Tibial nerve (tissue), 4 donors: ENCODE measurements around the gene ALK.

ENCODE experiments used
- EP300 ChIP-seq, 2 donors: sonication (generic); formaldehyde crosslinking; IDR thresholded peaks; one replicate each; pipeline ENCODE4 v1.6.1; 2017; ENCODE audit warnings: antibody characterized with exemption in 2 of 2, mild to moderate bottlenecking in 1 of 2
- POLR2A ChIP-seq, 2 donors: fragments of 450-650 bp; IDR thresholded peaks; one replicate each; pipeline ENCODE4 v1.6.1; 2017; ENCODE audit warnings: antibody characterized with exemption in 2 of 2, mild to moderate bottlenecking in 2 of 2, moderate library complexity in 2 of 2
- TF ChIP-seq, protein P1 (sequence below), 5 experiments: fragments of 200-600 bp in 3 of 5; fragments of 450-650 bp in 2 of 5; sonication (generic) in 3 of 5; IDR thresholded peaks; one replicate each; pipeline ENCODE4 v1.5.1; 2016 to 2019; ENCODE audit warnings: antibody characterized with exemption in 5 of 5, mild to moderate bottlenecking in 3 of 5, moderate library complexity in 2 of 5

DNA sequence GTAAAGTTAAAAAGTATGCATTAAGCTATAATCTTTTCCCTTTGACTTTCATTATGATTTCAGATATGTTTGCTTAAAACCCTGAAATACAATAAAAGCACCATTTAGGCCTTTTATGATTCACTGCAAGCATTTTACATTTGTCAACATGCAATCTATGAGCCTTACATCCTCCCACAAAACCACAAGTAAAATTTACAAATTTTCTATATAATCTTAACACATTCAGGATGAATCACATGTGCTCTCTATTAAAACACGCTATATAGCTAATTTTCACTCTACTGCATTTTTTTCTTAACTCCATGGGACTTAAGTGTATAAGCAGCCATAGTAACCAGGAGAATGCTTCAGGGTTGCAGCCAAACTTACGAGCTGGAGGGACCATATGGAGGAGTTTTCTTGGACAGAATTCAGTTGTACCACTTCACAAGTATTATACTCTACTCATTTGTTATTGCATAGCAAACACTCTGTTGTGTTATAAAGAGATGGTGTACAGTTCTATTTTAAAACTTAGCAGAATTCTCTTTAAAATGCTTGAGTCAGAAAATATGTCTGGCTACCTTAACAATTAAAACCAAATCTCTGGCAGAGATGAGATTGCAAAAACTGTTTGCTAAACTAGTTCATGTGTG lies 293.2 kb downstream of the ALK start:
- TF ChIP-seq, protein P1, sequence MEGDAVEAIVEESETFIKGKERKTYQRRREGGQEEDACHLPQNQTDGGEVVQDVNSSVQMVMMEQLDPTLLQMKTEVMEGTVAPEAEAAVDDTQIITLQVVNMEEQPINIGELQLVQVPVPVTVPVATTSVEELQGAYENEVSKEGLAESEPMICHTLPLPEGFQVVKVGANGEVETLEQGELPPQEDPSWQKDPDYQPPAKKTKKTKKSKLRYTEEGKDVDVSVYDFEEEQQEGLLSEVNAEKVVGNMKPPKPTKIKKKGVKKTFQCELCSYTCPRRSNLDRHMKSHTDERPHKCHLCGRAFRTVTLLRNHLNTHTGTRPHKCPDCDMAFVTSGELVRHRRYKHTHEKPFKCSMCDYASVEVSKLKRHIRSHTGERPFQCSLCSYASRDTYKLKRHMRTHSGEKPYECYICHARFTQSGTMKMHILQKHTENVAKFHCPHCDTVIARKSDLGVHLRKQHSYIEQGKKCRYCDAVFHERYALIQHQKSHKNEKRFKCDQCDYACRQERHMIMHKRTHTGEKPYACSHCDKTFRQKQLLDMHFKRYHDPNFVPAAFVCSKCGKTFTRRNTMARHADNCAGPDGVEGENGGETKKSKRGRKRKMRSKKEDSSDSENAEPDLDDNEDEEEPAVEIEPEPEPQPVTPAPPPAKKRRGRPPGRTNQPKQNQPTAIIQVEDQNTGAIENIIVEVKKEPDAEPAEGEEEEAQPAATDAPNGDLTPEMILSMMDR (IDR thresholded peaks at IDR 0.05) = no peak
- TF ChIP-seq POLR2A (IDR thresholded peaks at IDR 0.05) (no peak), EP300 (IDR thresholded peaks at IDR 0.05) (no peak)
